Inflammatory macrophage treated with lipopolysaccharide for 4 hours (primary cell): ENCODE measurements around the gene AFDN.
A peak's percentile ranks its signal among the peaks of the same experiment; 100 is the strongest.

ENCODE experiments used
- DNase-seq: peaks from one replicate; pipeline ENCODE4 v3.0.0-alpha.2; 2020

AFDN gene

GRCh38 chr6:167879612-167880011 is 52.9 kb downstream of the AFDN start:
- DNase-seq = no peak

DNA sequence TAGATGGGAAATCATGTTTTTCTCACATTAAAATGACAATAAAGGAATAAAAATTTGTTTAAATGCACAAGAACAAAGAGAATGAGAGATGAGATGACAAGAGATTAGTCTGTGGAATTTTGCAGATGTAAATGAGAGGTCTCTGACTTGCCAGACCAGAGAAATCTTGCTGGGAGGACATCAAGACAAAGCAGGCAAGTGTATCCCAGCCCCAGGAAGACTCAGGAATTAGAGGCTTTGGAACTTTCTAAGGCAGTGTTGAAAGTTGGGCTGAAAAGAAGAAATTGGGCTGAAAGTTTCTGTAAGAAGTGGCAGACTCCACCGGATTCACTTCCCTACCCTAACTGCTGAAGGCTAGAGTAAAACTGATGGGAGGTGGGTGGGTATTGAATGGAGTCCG is 54.6 kb downstream of the AFDN start:
- no peak for DNase-seq

DNA sequence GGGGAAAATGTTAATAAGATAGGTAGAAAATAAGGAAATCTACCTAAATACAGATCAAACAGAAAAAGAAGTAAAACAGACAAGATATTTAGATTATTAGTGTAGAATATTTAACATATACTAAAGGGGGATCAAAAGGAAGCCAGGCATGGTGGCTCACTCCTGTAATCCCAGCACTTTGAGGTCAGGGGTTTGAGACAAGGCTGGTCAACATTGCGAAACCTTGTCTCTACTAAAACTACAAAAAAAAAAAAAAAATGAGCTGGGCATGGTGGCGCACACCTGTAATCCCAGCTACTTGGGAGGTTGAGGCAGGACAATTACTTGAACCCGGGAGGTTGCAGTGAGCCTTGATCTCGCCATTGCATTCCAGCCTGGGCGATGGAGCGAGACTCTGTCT is 55.5 kb downstream of the AFDN start:
- DNase-seq = no peak

GRCh38 chr6:167888098-167888497 is 61.4 kb downstream of the AFDN start:
- DNase-seq = no peak

- DNase-seq = no peak
Observed at GRCh38 chr6:167892835-167893815, 66.4 kb downstream of the AFDN start.

DNA sequence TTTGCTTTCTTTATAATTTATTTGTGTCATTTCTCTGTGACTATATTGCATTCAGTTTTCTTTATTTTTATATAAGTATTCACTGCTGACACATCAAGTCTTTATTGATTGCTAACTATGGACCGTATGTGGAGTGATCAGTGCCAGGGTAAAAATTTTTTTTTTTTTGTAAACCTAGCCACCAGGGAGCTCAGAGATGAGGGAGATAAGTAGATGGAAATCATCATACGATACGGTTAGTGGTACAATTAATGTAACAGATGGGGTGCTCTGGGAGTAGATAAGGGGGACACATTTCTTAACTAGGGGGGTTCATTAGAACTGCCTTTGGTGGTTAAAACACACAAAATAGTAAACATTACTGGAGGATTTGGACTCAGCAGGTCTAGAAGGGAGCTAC is 68.3 kb downstream of the AFDN start:
- DNase-seq = no peak

- no peak for DNase-seq
Observed at GRCh38 chr6:167896648-167897047, 69.9 kb downstream of the AFDN start.

- DNase-seq = peak; percentile 48
Observed at GRCh38 chr6:167898673-167899311, 72.1 kb downstream of the AFDN start.

GRCh38 chr6:167904791-167905190 is 78.1 kb downstream of the AFDN start:
- DNase-seq = no peak

- DNase-seq = no peak
Observed at GRCh38 chr6:167906899-167907298, 80.2 kb downstream of the AFDN start.

- peak; percentile 6 for DNase-seq
Observed at GRCh38 chr6:167907837-167908681, 81.3 kb downstream of the AFDN start.

DNA sequence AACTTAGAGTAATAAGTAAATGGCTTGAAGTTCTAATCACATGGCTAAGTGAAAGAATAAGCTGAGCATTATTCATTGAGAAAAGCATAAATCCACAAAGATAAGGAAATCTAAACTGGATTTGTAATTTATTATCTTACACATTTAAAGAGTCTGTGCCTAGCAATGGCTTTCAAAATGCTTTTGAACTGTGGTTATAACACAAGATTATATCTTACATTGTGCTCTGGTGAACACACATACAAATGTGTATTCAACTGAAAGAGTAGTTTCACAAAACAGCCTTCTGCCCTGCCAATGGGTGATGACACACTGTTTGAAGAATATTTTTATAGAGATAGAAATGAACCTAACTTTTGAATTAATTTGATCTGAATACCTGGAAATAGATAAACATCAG is 83.3 kb downstream of the AFDN start:
- no peak for DNase-seq

GRCh38 chr6:167910652-167911051 is 83.9 kb downstream of the AFDN start:
- no peak for DNase-seq

GRCh38 chr6:167912494-167912893 is 85.8 kb downstream of the AFDN start:
- no peak for DNase-seq

GRCh38 chr6:167913699-167914098 is 87.0 kb downstream of the AFDN start:
- no peak for DNase-seq

DNA sequence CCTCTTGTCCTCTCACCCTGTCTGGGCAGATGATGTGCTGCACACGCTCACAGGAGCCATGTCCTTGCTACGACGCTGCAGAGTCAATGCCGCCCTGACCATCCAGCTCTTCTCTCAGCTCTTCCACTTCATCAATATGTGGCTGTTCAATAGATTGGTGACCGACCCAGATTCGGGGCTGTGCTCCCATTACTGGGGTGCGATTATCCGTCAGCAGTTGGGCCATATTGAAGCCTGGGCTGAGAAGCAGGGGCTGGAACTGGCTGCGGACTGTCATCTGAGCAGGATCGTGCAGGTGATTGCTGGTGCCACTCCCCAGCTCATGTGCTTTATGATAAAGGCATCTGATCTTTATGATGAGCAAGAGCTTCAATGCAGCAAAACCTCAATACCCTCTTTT is 88.4 kb downstream of the AFDN start:
- DNase-seq = no peak

DNA sequence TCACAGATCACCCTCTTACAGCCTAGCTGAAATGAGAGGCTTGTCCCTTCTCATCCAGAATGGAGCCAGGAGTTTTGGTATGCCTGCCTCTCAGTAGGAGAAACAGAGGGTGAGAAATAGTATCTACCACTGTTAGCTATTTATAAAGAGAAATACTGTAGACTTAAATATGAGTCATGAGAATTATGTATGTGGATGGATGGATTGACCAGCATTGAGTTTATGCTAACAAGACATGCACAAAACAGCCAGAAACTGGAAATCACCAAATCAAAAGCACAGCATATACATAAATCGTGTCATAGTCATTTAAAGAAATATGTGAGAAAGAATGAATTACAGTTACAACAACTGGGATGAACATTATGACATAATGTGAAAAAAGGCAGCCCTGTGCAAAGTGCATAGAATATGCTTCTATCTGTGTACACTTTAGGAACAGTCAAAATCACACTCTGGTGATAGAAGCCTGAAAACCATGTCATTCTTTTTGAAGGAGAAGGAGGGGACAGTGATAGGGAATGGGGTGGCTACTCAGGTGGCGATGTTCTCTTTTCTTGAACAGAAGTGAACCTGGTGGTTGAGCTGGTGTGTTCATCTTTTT is 90.9 kb downstream of the AFDN start:
- DNase-seq = no peak

GRCh38 chr6:167918548-167919278 is 92.0 kb downstream of the AFDN start:
- DNase-seq = no peak

- DNase-seq = no peak
Observed at GRCh38 chr6:167919349-167919748, 92.6 kb downstream of the AFDN start.

- DNase-seq = no peak
Observed at GRCh38 chr6:167920165-167920564, 93.5 kb downstream of the AFDN start.

GRCh38 chr6:167921831-167922230 is 95.1 kb downstream of the AFDN start:
- no peak for DNase-seq

DNA sequence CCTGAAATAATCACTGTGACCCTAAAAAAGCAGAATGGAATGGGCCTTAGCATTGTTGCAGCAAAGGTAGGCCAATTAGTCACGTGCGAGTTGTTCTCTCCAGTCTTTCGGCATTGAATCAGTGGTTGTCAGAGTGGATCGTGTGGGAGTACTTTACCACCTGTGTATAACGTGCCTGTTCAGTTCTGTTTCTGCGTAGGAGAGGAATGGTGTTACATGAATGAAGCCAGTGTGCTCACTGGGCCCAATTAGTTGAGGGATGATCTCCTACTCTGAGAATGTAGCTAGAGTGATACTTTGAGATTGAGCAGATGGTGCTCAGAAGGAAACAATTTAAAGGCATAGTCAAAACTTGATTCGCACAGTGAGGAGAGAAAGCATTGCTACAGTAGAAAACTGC is 98.3 kb downstream of the AFDN start:
- no peak for DNase-seq
